Amygdala (tissue), 56 donors: ENCODE data around the gene KRT37.

ENCODE experiments used
- DNase-seq, 56 donors: peaks; one replicate each; lab custom pipeline; 2025; lab: John Stamatoyannopoulos, UW

Gene KRT37

GRCh38 chr17:41424111-41424635 lies at the start of gene KRT37:
KRT37 (minus strand) TSS chr17:41424585; CDS start chr17:41424523, 62 bp downstream.
- no peak for DNase-seq

- DNase-seq, result no peak
These were observed 44.0 kb upstream of the KRT37 start for GRCh38 chr17:41468346-41468745.

- peak in 2 of 56 donors; percentile 12 to 14 for DNase-seq
These were observed 43.2 kb upstream of the KRT37 start for GRCh38 chr17:41467561-41467960.

- DNase-seq, result no peak
These were observed 42.6 kb upstream of the KRT37 start, which contains the start of gene KRT32 for GRCh38 chr17:41466988-41467387. KRT32 (minus strand) TSS chr17:41467386; CDS start chr17:41467325, 61 bp downstream.

- peak in 18 of 56 donors; percentile 2 to 60 (median 22) for DNase-seq
These were observed 40.3 kb upstream of the KRT37 start for GRCh38 chr17:41464682-41465081.

- no peak for DNase-seq
These were observed 39.8 kb upstream of the KRT37 start for GRCh38 chr17:41464173-41464572.

- no peak for DNase-seq
These were observed 39.4 kb upstream of the KRT37 start for GRCh38 chr17:41463746-41464145.

GRCh38 chr17:41462705-41463104 lies 38.3 kb upstream of the KRT37 start:
- DNase-seq, result no peak

GRCh38 chr17:41457676-41458075 lies 33.3 kb upstream of the KRT37 start:
- no peak for DNase-seq

- no peak for DNase-seq
These were observed 31.8 kb upstream of the KRT37 start for GRCh38 chr17:41456204-41456603.

GRCh38 chr17:41455236-41455635 lies 30.9 kb upstream of the KRT37 start:
- DNase-seq, result no peak

GRCh38 chr17:41453066-41453465 lies 28.7 kb upstream of the KRT37 start:
- DNase-seq, result no peak

- DNase-seq, result no peak
These were observed 27.9 kb upstream of the KRT37 start for GRCh38 chr17:41452281-41452680.

GRCh38 chr17:41451154-41451728 lies 26.9 kb upstream of the KRT37 start:
- no peak for DNase-seq

GRCh38 chr17:41449008-41449407 lies 24.6 kb upstream of the KRT37 start:
- no peak for DNase-seq

GRCh38 chr17:41448506-41448905 lies 24.1 kb upstream of the KRT37 start:
- DNase-seq, result no peak

GRCh38 chr17:41446806-41447205 lies 22.4 kb upstream of the KRT37 start:
- no peak for DNase-seq

GRCh38 chr17:41444640-41445039 lies 20.3 kb upstream of the KRT37 start:
- DNase-seq, result no peak

- no peak for DNase-seq
These were observed 19.8 kb upstream of the KRT37 start for GRCh38 chr17:41444186-41444585.

GRCh38 chr17:41442739-41443138 lies 18.4 kb upstream of the KRT37 start:
- DNase-seq, result no peak

GRCh38 chr17:41440531-41441033 lies 16.2 kb upstream of the KRT37 start, which contains the start of gene KRT38:
KRT38 (minus strand) TSS chr17:41440983; CDS start chr17:41440921, 62 bp downstream.
- no peak for DNase-seq

- no peak for DNase-seq
These were observed 15.0 kb upstream of the KRT37 start for GRCh38 chr17:41439375-41439774.
